K562 treated with DMSO at 1 percent for 48 hours (cell line): Measurements from ENCODE around the gene EFCAB11. TPM values are rescaled to one million over a fixed set of nuclear protein-coding genes. Genes with fewer than 3 reads are reported as not detected.

Experiments used
- total RNA-seq: library from RNA; unstranded; fragments of 300-600 nt; gene quantifications from 2 replicates; pipeline ENCODE4 v1.2.3, GENCODE V29; 2022; ENCODE audit warnings: low replicate concordance; ENCODE audit errors: extremely low read depth

Gene EFCAB11
- not detected in 2 replicates for total RNA-seq

GRCh38 chr14:89954070-89955021 is at the start of gene EFCAB11:
EFCAB11 (minus strand) TSS chr14:89954730; CDS start chr14:89954660, 70 bp downstream.

GRCh38 chr14:89955745-89956660 is 1.5 kb upstream of the EFCAB11 start, which contains the start of gene TDP1:
TDP1 (plus strand) TSS chr14:89955927; CDS start chr14:89963115, 7,188 bp downstream.

Other genes with a start within 250 kb of the EFCAB11 start
- gene TDP1, start 1.2 kb upstream of the EFCAB11 start, total RNA-seq, result not detected in 2 replicates
- not detected in 2 replicates for gene KCNK13, start 107.3 kb upstream of the EFCAB11 start, total RNA-seq